Measurements from ENCODE around the gene JAZF1.

Gene JAZF1

DNA sequence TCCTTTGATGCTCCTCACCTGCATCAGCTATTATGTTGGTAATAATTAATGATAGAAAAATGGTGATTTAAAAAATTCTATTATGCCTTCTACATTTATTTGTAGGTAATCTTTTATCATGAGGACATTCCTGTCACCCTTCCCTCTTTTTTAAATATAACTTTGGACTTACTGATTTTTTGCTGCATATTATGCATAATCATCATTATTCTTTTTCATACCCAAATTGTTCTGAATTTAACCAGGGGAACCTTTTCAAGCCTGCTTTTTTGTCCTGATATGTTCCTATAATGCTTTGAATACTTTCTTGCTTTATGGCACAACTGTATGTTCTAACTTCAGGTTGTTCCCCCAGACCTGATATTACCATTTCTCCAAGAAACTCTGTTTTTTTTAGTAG, 392.2 kb downstream of the JAZF1 start:
- Histone ChIP-seq H3K9ac (ENCODE audit: low read length) (no peak overlapping the region), H3F3A (ENCODE audit: insufficient read depth, low read length) (no peaks in the 10 kb centered on the region), H3K4me2 (ENCODE audit: low read length) (no peak overlapping the region), H4K20me1 (ENCODE audit: insufficient read depth, low read length) (no peaks in the 10 kb centered on the region), H3K9me3 (ENCODE audit: low read length) (no peaks in the 10 kb centered on the region), H3K4me1 (ENCODE audit: insufficient read depth, low read length, severe bottlenecking) (peaks cover 3% of the 10 kb centered on the region), H2AFZ (ENCODE audit: low read length) (no peak overlapping the region), H3K27me3 (ENCODE audit: insufficient read depth, low read length) (no peaks in the 10 kb centered on the region), H3K79me2 (ENCODE audit: insufficient read depth, low read length) (no peaks in the 10 kb centered on the region), H3K4me3 (ENCODE audit: low read depth, low read length, poor library complexity, severe bottlenecking) (no peak overlapping the region), H3K9me2 (ENCODE audit: low read depth, low read length) (no peaks in the 10 kb centered on the region), H3K36me3 (ENCODE audit: insufficient read depth, low read length) (peaks cover 58% of the 10 kb centered on the region), H3K27ac (ENCODE audit: low read depth, low read length, poor library complexity, severe bottlenecking) (no peak overlapping the region)
- TF ChIP-seq EZH2 (IDR thresholded peaks at IDR 0.05; ENCODE audit: borderline replicate concordance, low read length): no peak
- TF ChIP-seq, protein P1, sequence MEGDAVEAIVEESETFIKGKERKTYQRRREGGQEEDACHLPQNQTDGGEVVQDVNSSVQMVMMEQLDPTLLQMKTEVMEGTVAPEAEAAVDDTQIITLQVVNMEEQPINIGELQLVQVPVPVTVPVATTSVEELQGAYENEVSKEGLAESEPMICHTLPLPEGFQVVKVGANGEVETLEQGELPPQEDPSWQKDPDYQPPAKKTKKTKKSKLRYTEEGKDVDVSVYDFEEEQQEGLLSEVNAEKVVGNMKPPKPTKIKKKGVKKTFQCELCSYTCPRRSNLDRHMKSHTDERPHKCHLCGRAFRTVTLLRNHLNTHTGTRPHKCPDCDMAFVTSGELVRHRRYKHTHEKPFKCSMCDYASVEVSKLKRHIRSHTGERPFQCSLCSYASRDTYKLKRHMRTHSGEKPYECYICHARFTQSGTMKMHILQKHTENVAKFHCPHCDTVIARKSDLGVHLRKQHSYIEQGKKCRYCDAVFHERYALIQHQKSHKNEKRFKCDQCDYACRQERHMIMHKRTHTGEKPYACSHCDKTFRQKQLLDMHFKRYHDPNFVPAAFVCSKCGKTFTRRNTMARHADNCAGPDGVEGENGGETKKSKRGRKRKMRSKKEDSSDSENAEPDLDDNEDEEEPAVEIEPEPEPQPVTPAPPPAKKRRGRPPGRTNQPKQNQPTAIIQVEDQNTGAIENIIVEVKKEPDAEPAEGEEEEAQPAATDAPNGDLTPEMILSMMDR (IDR thresholded peaks at IDR 0.05; ENCODE audit: low read length): no peak

DNA sequence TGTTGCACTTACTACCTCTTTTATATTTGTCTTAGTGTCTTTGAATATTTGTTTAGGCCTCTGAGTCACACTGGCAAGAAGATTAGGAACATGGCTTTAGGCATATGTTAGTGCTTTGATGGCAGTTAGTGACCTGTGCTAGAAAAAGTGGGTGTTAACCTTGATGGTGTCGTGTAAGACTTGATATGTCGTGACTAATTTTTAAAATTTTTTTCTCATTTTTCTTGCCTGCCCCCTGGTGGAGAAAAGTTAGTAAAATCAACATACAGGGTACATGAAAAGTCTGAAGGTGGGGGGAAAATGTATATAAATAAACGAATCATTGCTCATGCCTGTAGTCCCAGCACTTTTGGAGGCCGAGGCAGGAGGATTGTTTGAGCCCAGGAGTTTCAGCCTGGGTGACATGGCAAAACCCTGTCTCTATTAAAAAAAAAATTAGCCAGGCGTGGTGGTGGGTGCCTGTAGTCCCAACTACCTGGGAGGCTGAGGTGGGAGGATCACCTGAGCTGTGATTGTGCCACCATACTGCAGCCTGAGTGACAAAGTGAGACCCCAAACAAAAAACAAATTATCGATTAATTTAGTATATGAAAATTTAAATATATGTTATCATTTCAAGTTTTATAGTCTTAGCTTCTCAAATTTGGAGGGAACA, 396.1 kb downstream of the JAZF1 start:
- H4K20me1 ChIP-seq (ENCODE audit: insufficient read depth, low read length): no peaks in the 10 kb centered on the region

DNA sequence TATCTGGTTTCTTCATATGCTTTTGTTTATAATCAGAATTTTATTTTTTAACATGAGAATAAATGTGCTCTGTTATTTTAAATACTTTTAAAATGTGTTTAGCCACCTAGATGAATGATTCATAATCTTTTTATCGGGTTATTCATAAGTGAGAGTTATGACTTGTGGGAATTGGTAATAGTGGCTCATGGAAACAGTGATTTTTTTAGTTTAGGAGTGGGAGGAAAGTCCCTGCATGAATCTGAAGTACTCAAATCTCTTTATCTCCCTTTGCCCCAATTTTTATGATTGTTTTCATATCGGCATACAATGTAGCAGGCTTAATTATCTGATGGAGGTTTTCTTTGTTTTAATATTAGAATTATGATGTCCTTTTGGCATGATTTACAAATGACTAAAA, 397.7 kb downstream of the JAZF1 start:
- Histone ChIP-seq H3K4me3 (ENCODE audit: low read depth, low read length, poor library complexity, severe bottlenecking) (no peak overlapping the region), H3K9ac (ENCODE audit: low read length) (no peak overlapping the region), H3K79me2 (ENCODE audit: insufficient read depth, low read length) (no peaks in the 10 kb centered on the region), H2AFZ (ENCODE audit: low read length) (no peak overlapping the region), H3K9me2 (ENCODE audit: low read depth, low read length) (no peaks in the 10 kb centered on the region), H3K9me3 (ENCODE audit: low read length) (no peaks in the 10 kb centered on the region), H3K27me3 (ENCODE audit: insufficient read depth, low read length) (no peaks in the 10 kb centered on the region), H3K36me3 (ENCODE audit: insufficient read depth, low read length) (peaks cover 27% of the 10 kb centered on the region), H3K27ac (ENCODE audit: low read depth, low read length, poor library complexity, severe bottlenecking) (no peak overlapping the region), H3F3A (ENCODE audit: insufficient read depth, low read length) (no peaks in the 10 kb centered on the region), H3K4me2 (ENCODE audit: low read length) (no peak overlapping the region), H3K4me1 (ENCODE audit: insufficient read depth, low read length, severe bottlenecking) (peaks cover 3% of the 10 kb centered on the region), H4K20me1 (ENCODE audit: insufficient read depth, low read length) (no peaks in the 10 kb centered on the region)
- no peak for TF ChIP-seq EZH2 (IDR thresholded peaks at IDR 0.05; ENCODE audit: borderline replicate concordance, low read length)
- TF ChIP-seq, protein P1 (IDR thresholded peaks at IDR 0.05; ENCODE audit: low read length): no peak

More for the DNA sequence above, 396.1 kb downstream of the JAZF1 start:
- Histone ChIP-seq H3K27ac (ENCODE audit: low read depth, low read length, poor library complexity, severe bottlenecking) (no peak overlapping the region), H3K4me1 (ENCODE audit: insufficient read depth, low read length, severe bottlenecking) (peaks cover 3% of the 10 kb centered on the region), H3K9me2 (ENCODE audit: low read depth, low read length) (no peaks in the 10 kb centered on the region), H3K9ac (ENCODE audit: low read length) (no peak overlapping the region), H3K4me2 (ENCODE audit: low read length) (no peak overlapping the region), H3K27me3 (ENCODE audit: insufficient read depth, low read length) (no peaks in the 10 kb centered on the region), H2AFZ (ENCODE audit: low read length) (no peak overlapping the region), H3K9me3 (ENCODE audit: low read length) (no peaks in the 10 kb centered on the region), H3K4me3 (ENCODE audit: low read depth, low read length, poor library complexity, severe bottlenecking) (no peak overlapping the region), H3F3A (ENCODE audit: insufficient read depth, low read length) (no peaks in the 10 kb centered on the region), H3K79me2 (ENCODE audit: insufficient read depth, low read length) (no peaks in the 10 kb centered on the region), H3K36me3 (ENCODE audit: insufficient read depth, low read length) (peaks cover 38% of the 10 kb centered on the region)
- no peak for TF ChIP-seq EZH2 (IDR thresholded peaks at IDR 0.05; ENCODE audit: borderline replicate concordance, low read length)
- TF ChIP-seq, protein P1 (IDR thresholded peaks at IDR 0.05; ENCODE audit: low read length): peak; percentile 81

Data from OCI-LY1 (cell line).